PC-3 (cell line): ENCODE results near the gene SRGAP2B.
"Not testable (repeated sequence)": the region's sequence is repeated elsewhere in the genome, so short reads cannot be mapped to it uniquely, and the experiment has no call there.

Experiments used
- EZH2 ChIP-seq: fragments of 300-600 bp; sonication (generic); IDR thresholded peaks from one replicate; pipeline ENCODE4 v1.6.1; 2017; ENCODE audit warnings: antibody characterized with exemption, mild to moderate bottlenecking, low read length; ENCODE audit not compliant: unreplicated experiment
- EZH2phosphoT487 ChIP-seq: fragments of 300-600 bp; sonication (generic); IDR thresholded peaks from 2 replicates; pipeline ENCODE4 v1.6.1; 2018; ENCODE audit warnings: mild to moderate bottlenecking, antibody characterized with exemption, low read length, borderline replicate concordance
- TF ChIP-seq, protein P1 (sequence below): fragments of 300-600 bp; sonication (generic); conservative IDR thresholded peaks from 2 replicates; pipeline ENCODE4 v1.5.1; 2017; ENCODE audit warnings: antibody characterized with exemption, low read depth, mild to moderate bottlenecking, low read length

DNA sequence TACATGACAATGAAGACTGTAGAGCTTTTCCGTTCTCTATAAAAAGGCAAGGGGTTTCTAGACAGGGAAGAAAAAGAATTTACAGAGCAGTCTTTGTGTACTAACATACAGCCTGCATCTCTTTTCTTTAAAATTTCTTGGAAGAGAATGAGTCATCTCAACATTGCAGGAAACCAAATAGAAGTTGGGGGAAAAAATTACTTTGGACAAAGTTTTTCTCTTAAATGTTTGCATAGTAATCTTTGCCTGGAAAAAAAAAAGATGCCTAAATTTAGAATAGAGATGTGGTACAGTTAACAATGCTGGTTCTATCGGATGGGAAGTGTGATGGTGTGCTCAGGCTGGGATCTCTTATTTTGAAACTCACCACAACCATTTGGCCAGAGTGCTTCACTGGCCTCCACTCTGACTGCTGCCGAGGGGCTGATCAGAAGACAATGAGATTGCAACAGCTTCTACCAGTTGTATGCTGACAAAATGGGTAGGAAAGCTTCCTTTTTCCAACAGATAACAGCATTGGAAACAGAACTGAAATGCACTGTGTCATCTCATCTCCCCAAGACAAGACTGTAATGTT is 177.0 kb downstream of the SRGAP2B start:
- TF ChIP-seq, protein P1, sequence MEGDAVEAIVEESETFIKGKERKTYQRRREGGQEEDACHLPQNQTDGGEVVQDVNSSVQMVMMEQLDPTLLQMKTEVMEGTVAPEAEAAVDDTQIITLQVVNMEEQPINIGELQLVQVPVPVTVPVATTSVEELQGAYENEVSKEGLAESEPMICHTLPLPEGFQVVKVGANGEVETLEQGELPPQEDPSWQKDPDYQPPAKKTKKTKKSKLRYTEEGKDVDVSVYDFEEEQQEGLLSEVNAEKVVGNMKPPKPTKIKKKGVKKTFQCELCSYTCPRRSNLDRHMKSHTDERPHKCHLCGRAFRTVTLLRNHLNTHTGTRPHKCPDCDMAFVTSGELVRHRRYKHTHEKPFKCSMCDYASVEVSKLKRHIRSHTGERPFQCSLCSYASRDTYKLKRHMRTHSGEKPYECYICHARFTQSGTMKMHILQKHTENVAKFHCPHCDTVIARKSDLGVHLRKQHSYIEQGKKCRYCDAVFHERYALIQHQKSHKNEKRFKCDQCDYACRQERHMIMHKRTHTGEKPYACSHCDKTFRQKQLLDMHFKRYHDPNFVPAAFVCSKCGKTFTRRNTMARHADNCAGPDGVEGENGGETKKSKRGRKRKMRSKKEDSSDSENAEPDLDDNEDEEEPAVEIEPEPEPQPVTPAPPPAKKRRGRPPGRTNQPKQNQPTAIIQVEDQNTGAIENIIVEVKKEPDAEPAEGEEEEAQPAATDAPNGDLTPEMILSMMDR, result not testable (repeated sequence)
- TF ChIP-seq EZH2, EZH2phosphoT487: not testable (repeated sequence)
